ENCODE data around the gene GALNS.
A peak's percentile ranks its signal among the peaks of the same experiment; 100 is the strongest.

Gene GALNS

DNA sequence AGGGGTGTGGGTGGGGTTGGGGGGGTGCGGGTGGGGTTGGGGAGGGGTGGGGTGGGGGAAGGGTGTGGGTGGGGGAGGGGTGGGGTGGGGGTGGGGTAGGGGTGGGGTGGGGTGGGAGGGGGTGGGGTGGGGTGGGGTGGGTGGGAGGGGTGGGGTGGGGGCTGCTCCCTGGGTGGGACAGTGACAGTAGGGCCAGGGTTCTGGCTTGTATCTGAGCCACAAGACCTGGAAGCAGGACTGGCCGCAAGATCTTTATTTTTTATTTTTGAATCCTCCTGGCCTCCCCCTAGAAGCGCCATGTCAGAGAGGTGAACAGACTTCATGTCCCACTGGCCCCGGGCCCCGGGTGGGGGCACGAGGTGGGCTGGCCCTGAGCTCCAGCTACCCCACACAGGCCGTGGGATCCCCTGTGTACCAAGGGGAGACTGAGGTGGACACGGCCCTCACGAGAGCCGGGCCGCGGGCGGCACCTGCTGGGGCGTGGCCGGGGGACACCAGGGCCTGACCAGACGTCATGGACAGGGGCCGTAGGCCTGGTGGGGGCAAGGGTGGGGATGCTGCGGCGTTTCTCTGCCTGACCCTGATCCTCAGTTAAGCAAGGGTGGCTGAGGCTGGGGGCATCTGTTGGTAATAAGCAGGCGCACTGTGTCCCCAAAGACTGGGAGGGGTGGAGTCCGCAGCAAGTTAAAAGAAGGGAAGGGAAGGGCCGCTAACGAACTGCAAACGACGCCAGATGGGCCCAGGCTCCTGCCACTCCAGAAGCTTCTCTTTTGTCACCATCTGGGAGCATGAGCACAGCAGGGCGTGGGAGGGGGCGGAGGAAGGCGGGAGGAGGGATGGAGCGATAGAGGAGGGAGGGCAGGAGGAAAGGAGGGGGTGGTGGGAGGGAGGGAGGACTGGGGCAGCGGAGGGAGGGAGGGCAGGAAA lies 32.0 kb upstream of the GALNS start:
- DNase-seq = peak; percentile 70

DNA sequence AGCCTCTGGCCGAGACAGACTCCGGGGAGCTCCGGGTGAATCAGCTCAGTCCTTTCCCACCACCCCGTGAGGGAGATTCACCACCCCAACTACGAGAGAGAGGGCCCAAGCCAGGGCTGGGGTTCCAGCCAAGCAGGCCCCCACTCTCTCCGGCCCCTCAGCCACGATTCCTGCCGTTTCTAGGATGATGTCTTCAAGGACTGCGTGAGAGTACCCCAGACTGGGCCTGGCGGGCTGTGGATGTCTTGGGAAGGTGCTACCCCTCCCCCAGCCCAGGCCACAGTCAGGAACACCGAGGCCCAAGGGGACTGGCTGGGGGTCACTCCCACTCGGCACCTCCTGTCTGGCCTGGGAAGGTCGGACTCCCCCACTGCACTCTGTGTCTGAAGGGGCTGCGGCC lies 31.3 kb upstream of the GALNS start:
- no peak for DNase-seq

DNA sequence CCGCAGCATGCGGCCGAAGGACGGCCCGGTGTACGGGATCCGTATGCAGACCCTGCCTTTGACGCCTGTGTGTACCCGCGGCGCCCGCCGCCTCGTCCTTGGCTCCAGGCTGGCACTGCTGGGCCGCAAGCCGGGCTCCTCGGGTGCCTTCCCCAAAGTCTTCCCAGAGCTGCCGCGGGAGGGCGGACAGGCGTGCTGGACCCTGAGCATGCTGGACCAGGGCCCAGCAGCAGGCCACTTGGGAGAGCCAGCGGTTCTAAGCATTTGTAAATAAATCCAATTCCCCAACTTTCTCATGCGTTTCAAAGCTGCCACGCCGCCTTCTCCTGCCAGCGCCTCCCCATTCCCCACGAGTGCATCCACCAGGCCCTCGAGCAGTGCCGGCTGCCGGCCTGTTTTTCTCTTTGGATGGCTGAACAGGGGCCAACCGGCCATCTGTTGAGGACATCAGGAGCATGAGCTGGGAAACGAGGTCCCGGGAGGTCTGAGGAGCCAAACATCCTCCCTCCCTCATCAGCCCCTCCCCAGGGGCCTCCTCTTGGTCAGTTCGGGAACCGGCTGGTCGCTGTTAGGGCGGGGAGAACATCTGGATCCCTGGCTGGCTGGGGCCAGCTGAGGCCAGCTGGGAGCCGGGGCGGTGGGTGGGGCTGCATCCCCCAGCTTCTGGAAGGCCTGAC lies 30.2 kb upstream of the GALNS start:
- peak; percentile 73 for DNase-seq

DNA sequence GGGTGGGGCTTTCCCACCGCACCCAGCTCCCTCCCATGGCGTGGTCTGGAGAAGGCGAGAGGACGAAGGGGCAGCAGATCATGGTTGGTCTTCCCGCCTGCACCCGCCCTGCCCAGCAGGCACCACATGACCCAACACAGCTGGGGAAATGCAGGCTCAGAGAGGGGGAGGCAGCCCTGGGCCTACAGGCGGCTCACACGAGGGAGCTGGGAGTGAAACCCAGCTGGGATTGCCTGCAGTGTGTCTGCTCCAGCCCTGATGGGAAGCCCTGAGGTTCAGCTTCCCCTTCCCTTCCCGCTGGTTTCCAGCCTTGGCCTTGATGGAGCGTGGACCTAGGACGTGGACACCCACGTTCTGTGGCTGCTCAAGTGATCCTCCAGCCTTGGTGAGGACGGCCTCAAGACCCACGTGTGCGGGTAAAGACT lies 29.7 kb upstream of the GALNS start:
- DNase-seq = no peak

DNA sequence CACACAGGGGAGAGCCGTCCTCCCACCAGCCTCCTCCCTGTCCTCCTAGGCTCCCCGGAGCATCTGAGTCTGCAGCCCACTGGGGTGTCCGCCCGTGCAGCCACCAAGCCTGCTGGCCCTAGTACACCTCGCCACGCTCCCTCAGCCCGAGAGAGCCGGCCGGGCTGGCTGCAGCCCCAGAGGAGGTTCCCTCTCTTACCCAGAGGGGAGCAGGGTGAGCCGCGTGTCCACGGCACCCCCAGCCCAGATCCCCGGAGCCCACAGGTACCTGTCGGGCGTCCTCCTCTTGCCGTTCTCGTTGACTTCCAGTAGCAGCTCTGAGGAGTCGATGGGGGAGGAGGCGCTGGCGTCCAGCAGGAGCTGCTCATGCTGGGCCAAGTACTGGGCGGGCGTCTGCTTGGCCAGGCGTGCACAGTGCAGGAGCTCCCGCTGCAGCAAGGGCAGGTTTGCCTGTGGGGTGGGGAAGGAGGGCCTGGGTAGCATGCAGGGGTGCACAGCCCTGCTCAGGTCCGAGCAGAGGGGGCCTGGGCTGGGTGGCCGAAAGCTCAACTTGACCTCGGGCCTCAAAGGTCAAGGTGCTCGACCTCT lies 29.0 kb upstream of the GALNS start:
- DNase-seq = no peak

DNA sequence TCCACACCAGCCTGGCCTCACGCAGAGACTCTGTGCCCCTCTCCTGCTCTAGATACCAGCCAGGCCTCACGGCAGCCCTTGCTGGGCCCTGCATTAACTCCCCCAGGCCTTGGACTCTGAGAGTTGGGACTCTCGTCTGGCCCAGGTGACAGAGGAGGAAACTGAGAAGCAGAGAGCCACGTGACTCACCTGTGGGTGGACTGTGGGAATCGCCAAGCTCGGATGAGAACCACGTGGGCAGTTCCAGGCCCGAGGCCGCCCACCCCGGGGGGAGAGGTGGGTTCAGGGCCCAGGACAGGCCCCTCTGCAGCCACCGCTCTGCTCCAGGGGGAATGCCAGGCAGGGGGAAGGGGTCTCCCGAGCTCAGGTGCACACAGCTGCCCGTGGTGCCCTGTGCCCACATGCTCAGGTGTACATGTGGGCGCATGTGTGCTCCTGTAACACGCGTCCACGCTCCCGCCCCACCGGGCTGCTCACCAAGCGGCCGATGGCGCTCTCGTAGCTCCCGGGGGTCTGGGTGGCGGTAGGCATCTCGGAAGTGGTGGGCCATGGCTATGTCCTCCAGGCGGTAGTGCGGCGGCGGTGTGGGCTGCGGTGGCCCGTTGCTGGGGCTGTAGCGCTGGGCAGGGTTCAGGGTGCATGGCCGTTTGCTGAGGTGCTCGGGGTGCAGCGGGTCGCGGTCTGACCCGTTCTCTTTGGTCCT lies 28.0 kb upstream of the GALNS start:
- DNase-seq = no peak

DNA sequence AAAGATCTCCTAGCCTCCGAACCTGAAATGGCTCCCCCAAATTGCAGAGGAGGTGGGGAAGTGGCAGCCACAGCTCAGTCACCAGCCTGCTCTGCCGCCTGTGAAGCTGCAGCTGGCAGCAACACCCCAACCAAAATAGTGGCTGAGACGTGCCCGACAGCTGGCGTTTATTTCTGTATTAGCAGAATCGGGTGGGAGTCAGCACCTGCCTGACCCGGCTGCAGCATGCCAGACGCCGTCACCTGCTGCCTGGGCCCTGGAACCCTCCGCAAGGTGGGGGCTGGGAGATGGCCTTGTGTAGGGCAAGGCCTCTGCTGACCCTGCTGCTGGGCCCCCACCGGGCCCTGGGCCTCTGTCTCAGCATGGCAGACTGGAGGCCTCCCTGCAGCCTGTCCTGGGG lies 27.2 kb upstream of the GALNS start:
- DNase-seq = no peak

DNA sequence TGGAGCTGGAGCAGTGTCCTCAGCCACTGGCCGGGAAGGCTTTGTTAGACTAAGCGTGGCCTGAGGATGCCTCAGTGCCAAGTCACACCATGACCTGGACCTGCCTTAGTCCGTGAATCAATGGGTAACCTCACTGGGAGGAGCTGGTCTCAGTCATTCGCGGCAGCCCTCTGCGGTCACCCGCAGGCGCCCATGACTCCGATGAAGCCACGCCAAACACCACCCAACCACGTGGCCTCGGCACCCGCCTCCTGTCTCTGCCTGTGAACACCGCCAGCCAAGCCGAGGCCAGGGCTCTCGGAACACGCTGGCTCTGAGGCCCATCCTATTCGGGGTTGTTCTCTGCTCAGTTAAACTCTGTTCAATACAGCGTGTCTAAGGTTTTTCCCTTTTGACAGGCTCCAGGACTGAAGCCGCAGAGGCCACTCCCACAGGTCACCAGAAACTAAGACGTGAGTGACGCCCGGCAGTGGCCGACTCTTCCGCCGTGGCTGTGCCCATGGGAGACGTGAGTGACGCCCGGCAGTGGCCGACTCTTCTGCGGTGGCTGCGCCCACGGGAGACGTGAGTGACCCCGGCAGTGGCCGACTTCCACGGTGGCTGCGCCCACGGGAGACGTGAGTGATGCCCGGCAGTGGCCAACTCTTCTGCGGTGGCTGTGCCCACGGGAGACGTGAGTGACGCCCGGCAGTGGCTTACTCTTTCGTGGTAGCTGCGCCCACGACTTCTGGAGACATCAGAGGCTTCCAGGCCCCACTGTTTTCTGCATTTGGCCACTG lies 26.6 kb upstream of the GALNS start:
- DNase-seq = no peak

DNA sequence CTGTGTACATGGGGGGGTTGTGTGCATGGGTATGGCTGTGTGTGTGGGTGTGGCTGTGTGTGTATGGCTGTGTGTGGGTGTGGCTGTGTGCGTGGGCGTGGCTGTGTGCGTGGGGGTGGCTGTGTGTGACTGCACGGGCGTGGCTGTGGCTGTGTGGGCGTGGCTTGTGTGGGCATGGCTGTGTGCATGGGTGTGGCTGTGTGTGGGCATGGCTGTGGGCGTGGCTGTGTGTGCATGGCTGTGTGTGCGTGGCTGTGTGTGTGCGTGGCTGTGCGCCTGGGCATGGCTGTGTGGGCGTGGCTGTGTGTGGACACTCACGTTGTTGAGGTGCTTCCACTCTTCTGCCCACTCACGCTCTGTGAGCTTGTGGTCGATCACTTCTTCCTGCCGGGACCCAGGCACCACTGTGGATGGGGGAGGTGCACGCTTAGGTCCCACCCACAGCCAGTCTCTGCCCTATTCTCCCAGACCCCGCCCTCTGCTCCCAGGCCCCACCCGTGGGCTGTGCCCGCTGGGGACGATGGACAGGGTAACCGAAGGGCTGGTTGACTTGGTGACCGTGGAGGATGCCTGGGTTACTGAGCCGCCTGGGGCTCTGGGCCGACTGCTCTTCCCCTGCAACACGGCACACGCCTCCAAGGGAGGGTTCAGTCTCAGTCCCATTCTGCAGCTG lies 25.7 kb upstream of the GALNS start:
- DNase-seq = no peak

DNA sequence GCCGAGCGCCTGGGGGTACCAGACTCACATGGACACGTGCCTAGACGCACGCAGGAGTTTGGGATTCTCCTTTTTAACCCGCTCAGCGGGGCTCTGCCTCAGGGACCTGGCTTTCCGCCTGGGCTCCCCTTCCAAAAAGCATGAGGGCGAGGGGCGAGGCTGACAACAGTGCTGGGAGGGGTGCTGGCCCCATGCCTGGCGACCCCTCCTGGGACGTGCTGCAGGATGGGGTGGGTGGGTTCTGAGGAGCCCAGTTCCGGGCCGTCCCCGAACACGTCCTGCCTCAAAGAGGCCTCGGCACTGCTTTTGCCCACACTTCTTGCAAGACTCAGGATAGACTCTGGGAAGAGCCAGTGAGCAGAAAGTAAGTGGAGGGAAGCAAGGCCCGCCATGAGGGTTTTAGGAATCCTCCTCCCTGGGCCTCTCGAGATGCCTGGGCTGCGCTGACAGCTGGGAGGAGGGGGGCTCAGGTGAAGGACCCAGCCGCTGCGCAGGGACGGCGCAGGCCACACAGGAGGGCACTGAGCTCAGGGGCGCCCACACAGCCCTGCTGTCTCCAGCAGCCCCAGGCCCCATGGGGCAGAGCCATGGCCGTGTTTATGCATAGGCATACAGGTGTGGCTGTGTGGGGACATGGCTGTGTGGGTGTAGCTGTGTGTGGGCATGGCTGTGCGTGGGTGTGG lies 25.1 kb upstream of the GALNS start:
- DNase-seq = no peak

DNA sequence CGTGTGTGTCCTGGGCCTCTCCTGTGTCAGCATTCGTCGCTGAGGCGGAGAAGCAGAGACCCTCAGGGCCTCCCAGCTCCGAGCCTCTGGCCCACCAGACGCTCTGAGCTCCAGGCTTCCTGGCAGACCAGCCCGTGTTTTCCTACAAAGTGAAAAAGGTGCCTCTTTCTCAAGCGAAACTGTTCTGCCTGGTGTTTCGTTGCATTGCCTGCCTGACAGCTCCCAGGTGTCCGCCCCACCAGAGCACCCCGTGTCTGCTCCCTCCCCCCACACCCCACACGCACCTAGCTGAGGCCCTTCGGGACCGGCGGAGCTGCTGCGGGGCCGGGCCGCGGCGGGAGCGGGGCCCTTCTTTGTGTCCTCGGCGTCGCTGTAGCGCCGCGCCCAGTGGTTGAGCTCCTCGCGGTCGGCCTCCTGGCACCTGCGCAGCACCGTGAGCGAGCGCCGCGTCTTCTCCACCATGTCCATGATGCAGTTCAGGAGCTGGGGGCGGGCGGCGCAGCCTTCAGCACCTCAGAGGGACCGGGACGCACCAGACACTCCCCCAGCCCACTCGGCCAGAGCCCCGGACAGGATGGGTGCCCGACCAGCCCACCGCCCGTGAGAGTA lies 24.4 kb upstream of the GALNS start:
- DNase-seq = no peak

DNA sequence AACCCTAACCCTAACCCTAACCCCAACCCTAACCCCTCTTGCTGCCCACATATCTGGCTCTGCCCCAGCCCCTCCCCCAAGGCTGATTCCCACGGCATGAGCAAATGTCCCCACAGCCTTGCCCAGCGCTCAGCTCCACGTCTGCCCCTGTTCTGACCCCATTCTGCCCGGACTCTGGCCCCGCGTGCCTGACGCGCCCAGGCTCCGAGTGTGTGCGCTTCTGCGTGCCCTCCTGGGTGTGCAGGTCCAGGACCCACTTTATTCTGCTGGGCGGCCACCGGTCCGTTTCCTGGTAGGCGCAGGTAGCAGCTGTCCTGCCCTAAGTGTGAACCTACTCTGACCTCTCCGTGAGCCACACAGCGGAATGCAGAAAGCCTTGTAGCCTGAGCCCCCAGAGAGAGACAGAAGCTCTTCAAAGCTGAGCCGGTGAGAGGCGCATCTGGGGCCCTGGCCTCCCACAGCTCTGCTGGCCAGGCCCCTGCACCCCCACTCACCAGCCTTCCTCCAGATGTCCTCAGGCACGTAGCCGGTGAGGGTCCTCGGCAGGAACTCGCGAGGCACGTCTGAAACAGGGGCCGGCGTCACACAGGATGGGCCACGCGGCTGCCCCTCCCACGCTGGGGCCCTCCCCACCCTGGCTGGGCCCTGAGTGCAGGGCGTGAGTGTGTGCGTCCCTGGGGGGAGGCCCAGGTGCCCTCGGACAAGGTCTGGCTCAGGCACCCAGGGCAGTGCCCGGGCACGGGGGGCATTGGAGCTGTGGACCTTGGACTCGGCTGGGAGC lies 23.7 kb upstream of the GALNS start:
- DNase-seq = no peak

DNA sequence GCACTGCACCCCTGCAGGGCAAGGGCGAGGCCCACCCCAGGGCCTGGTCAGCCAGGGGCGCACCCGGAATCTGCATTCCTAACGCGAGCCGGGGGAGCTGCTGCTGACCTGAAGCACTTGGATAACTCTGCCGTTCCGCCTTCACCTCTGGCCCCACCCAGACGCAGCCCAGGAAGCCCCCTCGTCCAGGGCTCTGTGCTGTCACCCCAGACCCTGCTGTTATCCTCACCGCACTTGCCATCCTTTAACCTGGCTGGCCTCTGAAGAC lies 23.0 kb upstream of the GALNS start:
- DNase-seq = no peak

DNA sequence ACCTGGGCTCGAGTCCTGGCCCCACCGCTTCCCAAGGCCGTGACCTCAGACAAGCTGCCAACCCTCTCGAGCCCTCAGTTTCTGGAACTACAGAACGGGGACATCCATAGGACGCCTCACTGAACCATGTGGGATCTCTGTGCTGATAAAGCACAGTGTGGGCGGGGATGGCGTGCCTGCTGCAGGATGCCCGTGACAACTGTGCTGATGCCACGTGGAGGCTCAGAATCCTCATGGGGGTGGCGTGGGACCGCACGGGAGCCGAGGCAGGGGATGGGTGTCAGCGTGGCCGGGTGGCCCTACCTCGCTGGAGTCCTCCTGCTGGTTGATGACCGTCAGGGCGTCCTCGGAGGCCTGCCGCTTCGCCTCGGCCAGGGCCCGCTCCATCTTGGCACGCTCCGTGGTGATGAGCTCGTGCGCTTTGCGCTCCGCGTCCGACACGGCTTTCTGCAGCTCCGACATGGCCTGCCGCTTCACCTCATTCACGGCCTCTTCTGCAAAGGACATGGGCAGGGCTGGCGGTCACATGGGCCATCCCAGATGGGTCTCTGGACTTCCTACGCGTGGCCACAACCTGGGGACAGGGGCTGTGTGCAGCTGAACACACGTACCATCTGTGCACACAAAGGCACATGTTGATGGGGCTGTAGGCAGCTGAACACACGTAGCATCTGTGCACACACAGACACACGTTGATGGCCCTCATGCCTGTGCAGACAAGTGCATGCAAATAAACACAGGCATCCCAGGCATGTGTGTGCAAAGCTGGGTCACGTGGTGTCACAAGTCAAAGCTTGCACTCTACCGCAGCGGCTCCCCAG lies 22.4 kb upstream of the GALNS start:
- DNase-seq = no peak

DNA sequence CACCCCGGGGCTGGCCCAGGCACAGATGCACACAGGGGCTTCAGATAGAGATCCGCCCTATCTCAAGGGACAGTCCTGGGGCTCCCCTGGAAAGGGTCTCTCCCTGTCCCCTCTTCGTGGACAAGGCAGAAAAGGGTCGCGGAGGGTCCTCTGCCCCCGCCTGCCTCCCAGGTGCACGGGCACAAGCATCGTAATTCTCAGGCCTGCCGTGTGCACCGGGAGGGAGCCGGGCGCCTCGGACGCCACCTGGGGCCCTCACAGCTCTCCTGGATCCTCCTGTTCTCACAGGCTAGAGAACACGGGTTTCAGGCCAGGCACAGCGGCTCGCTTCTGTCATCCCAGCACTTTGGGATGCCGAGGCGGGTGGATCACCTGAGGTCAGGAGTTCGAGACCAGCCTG lies 21.6 kb upstream of the GALNS start:
- no peak for DNase-seq

DNA sequence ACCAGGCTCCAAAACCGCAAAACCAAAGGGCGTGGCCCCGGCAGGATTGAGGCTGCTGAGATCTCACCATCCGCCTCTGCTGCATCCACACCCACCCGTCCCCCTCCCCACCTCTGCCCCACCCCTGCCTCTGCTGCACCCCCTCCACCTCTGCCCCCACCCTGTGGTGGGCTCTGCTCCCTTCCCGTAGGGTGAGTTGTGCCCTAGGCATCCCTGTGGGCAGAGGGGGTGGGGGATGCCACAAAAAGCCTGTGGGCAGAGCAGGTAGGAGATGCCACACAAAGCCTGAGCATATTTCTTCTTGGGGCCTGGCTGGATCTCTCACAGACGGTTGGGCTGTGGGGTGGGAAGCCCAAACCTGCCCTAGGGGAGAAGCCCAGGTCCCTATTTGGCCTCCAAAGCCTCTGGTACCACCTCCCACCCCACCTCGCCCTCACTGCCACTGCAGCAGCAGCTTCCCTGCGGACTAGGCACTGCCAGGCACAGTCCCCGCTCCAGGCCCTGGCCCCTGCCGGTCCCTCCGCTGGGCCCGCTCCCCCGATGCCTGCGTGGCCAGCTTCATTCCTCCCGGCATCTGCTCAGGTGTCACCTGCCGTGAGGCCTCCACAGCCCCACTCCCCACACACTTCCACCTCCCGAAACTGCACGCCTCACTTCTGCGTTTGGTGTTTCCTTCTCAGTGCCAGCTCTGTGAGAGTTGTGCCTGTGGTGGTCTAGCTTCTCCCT lies 21.0 kb upstream of the GALNS start:
- DNase-seq = no peak

DNA sequence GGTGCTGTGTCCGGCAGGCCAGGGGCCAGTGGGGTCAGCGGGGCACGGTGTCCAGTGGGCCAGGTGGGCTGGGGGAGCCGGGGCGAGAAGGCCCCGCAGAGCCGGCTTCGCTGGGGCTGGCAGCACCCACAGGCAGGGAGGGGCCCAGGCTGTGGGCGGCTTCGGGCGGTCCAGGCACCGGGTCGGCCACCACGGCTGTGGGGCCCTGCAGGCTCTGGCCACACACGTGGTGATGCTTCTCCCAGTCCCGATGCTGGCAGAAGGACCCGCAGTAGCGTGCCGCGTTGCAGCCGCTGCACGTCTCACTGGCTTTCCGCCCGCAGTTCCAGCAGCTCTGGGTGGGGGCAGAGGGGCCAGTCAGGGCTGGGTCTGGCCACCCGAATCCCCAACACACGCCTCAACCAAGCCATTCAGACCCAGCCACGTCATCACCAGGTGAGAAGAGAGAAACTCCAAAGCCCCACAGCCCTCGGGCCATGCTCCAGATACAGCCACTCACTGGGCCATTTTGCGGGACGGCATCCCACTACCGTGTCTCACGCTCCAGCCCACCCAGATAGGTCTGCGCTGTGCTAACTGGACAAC lies 20.3 kb upstream of the GALNS start:
- DNase-seq = no peak

DNA sequence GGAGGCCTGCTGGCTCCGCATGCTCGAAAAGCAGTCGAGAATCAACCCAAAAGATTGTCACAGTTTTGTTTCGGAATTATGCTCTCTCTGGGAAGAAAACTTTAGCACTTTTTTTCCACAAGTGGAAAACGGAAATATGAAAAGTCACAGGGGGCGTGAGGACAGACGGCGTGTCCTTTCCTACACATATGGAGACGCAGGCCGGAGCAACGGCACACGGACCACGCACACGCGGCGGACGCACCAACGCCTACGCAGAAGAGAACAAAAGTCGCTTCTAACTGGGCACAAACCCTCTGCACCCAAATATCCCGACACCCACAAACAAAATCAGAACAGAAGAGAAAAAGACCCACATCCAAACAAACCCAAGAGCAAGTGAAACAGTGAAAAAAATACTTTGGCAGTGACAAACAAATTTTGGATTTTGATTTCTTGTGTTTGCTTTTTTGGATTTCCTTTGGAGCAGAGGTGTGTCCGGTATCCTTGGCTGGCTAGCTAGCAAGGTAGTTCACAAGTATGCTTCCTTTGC lies 19.0 kb upstream of the GALNS start:
- no peak for DNase-seq

Data from NCI-H82 (cell line).